ENCODE measurements around the gene CANT1.

Gene CANT1

GRCh38 chr17:79009397-79010303 lies at the start of gene CANT1:
CANT1 (minus strand) TSS chr17:79009764; CDS start chr17:78997622, 12,142 bp downstream.
- peak; percentile 87 for DNase-seq

DNA sequence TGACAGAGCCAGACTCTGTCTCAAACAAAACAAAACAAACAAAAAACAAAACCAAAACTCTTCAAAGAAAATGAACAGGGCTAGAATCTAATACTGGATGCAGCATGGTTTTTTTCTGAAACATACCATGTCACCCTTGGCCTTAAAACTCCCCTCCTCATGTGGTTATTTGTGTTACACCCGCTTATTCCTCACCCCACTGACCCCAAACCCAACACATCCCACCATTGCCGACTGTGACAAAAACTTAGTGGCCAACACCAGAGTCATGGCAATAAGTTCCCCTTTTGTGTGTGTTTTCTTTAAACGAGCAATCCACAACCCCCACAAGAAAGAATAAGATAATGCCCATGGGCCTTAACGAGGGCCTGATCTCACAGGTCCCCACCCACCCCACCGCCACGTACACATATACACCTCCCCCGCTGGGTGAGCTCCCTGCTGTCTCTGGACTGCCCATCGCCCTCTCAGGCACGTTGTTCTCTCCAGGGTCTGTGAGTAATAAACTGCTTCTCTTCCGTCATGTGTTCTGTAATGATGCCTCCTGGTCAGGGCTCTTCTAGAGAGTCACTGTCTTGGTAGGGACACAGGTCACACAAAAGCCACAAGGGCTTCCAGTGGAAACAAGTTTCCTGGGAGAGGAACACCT lies 48.3 kb upstream of the CANT1 start:
- DNase-seq, result no peak

GRCh38 chr17:79055197-79055596 lies 45.6 kb upstream of the CANT1 start:
- DNase-seq, result no peak

GRCh38 chr17:79054200-79054960 lies 44.8 kb upstream of the CANT1 start:
- DNase-seq, result no peak

- DNase-seq, result peak; percentile 61
Observed at GRCh38 chr17:79053251-79053925, 43.8 kb upstream of the CANT1 start.

GRCh38 chr17:79052131-79052530 lies 42.6 kb upstream of the CANT1 start:
- no peak for DNase-seq

DNA sequence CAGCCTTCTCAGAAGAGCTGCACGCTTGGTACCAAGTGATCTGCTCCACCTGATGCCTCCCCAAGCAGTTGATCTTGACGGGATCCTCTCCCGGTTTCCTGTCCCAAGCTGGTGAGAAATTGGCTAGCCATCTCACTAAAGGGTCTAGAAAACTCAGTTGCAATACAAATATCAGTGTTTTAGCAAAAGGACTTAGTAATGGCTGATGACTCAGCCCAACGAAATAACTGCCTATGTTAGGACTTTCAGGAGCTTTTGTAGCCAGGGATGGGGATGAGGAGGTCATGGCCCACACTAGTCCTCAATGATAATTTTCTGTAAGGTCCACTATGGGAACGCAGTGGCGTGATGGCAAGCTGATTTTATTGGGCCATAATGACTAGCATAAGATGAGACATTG lies 41.7 kb upstream of the CANT1 start:
- DNase-seq, result no peak

DNA sequence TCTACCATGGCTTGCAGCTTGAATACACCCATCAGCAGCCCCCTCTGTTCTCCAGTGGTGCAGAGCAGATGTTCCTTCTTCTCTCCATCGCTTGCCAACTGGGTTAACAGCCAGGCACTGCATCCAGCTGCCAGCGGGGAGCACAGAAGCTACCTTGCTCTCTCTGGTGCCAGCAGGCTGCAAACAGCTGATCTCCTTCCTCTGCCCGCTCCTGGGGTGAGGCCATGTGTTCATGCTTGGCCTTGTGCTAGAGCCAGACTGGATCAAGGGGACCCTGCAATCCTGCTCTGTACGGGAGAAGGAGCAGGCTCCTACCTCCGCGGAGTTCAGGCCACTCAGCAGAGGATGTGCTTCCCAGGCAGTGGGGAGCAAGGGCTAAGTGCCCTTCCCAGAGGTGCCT lies 41.0 kb upstream of the CANT1 start:
- DNase-seq, result no peak

DNA sequence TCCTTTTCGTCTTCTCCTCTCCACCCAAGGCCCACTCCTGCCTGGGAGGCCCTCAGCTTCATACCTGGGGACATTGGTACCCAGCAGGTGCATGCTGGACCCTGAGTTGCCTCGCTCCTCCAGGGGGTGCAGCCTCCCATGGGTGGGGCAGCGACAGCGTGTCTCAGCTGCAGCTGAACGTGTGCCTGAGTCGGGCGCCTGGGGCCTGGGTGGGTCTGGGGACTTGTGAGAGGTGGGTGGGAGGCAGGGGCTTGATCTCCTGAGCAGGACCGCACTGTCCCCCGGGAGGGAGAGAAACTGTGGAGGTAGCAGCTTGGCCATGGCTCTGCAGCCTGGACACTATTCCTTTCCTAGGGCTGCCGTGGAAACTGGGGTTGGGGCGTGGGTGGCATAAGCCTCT lies 40.3 kb upstream of the CANT1 start:
- no peak for DNase-seq

DNA sequence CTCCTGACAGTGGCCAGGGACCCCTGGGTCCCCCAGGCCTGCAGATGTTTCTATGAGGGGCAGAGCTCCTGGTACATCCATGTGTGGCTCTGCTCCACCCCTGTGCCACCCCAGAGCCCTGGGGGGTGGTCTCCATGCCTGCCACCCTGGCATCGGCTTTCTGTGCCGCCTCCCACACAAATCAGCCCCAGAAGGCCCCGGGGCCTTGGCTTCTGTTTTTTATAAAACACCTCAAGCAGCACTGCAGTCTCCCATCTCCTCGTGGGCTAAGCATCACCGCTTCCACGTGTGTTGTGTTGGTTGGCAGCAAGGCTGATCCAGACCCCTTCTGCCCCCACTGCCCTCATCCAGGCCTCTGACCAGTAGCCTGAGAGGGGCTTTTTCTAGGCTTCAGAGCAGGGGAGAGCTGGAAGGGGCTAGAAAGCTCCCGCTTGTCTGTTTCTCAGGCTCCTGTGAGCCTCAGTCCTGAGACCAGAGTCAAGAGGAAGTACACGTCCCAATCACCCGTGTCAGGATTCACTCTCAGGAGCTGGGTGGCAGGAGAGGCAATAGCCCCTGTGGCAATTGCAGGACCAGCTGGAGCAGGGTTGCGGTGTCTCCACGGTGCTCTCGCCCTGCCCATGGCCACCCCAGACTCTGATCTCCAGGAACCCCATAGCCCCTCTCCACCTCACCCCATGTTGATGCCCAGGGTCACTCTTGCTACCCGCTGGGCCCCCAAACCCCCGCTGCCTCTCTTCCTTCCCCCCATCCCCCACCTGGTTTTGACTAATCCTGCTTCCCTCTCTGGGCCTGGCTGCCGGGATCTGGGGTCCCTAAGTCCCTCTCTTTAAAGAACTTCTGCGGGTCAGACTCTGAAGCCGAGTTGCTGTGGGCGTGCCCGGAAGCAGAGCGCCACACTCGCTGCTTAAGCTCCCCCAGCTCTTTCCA lies 39.5 kb upstream of the CANT1 start:
- no peak for DNase-seq

GRCh38 chr17:79047923-79048825 lies 38.6 kb upstream of the CANT1 start:
- no peak for DNase-seq

DNA sequence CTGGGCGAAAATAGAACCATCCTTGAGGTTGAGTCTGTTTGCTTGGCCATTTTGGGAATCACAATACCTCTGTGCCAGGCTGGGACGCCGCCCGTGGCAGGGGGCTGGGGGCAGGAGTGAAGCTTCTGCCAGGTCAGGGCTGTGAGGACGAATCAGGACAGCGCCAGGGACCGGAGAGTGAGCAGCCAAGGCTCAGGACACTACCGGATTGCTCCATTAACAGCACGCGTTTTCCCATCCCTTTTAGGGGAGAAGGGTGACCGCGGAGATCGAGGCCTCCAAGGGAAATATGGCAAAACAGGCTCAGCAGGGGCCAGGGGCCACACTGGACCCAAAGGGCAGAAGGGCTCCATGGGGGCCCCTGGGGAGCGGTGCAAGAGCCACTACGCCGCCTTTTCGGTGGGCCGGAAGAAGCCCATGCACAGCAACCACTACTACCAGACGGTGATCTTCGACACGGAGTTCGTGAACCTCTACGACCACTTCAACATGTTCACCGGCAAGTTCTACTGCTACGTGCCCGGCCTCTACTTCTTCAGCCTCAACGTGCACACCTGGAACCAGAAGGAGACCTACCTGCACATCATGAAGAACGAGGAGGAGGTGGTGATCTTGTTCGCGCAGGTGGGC lies 37.8 kb upstream of the CANT1 start:
- DNase-seq, result no peak

- no peak for DNase-seq
Observed at GRCh38 chr17:79046916-79047280, 37.3 kb upstream of the CANT1 start.

DNA sequence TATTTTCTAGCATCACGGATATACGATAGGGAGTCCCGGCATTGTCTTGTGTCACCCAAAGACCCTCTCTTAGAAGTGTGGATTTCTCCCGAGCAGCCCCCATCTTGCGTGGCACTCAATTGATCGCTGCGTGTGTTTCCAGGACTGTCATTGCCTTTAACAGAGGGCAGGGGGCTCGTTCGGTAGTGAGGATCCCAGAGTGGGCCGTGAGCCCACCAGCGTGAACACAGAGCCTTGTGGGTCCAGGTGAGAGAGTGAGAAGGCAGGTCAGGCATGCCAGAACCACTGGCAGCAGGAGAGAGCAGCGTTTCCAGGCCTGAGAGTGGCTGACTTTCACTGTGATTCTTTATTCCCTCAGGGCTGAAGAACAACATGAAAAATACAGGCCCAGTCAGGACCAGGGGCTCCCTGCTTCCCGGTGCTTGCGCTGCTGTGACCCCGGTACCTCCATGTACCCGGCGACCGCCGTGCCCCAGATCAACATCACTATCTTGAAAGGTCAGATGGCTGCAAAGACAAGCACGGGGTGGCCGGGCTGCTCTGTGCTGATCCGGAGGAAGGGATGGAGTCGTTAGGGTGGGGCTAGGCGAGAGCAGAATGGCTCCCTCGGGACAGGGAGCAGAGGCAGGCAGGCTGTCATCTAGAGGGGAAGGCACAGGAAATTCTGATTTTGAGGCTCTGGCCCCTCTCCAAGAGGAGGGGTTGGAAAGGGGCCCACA lies 36.8 kb upstream of the CANT1 start:
- DNase-seq, result no peak

DNA sequence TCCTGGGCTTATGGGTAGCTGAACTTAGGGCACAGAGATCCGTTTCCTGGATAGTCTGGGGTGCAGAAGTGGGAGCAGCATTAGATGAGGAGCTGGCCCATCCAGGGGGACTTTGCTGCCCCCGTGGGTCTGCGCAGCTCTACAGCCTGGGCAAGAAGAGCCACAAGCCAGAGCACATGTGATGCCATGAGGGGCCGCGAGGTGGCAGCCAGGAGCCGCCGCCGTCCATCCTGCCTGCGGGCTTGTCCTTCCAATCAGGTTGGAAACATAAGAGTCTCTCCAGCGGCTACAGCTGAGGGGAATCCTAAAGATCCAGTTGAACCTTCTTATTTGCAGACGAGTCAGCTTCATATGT lies 36.3 kb upstream of the CANT1 start:
- peak; percentile 78 for DNase-seq

GRCh38 chr17:79045001-79045729 lies 35.6 kb upstream of the CANT1 start:
- no peak for DNase-seq

GRCh38 chr17:79044462-79044861 lies 34.9 kb upstream of the CANT1 start:
- DNase-seq, result no peak

DNA sequence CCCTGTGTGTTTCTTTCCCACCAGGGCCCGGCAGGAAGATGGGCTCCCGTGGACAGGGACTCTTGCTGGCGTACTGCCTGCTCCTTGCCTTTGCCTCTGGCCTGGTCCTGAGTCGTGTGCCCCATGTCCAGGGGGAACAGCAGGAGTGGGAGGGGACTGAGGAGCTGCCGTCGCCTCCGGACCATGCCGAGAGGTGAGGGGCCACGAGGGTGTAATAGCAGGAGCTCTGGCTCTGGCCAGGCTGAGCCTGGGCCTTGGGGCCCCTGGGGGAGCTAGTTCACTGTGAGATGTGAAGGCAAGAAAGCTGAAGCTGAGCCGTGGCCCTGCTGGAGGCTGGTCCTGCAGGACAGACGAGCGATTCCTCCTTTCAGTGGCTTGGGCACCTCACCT lies 34.4 kb upstream of the CANT1 start:
- no peak for DNase-seq

Data from 8988T (cell line).